ENCODE measurements around the gene FRK.
"Not testable (repeated sequence)": the region's sequence is repeated elsewhere in the genome, so short reads cannot be mapped to it uniquely, and the experiment has no call there.

FRK gene

GRCh38 chr6:116051244-116051643, 9.4 kb downstream of the FRK start:
- H3K4me3 ChIP-seq (ENCODE audit: low read depth, low read length): no peak overlapping the region
- no peak for TF ChIP-seq CTCF (IDR thresholded peaks at IDR 0.05; ENCODE audit: low read depth, low read length, missing control alignments)
- in situ Hi-C loops (cut with HindIII; ENCODE audit: low pct_ligation_motif_present, low sequenced_read_pairs): no loop called here
- no peaks in the 10 kb centered on the region for H3K27me3 ChIP-seq (replicated peaks)
- no peak for DNase-seq
- H3K27ac ChIP-seq: no peak overlapping the region
- H3K36me3 ChIP-seq (replicated peaks): no peaks in the 10 kb centered on the region

- in situ Hi-C loops (cut with HindIII; ENCODE audit: low pct_ligation_motif_present, low sequenced_read_pairs): no loop called here
These were observed 10.0 kb downstream of the FRK start for GRCh38 chr6:116050737-116051136.

DNA sequence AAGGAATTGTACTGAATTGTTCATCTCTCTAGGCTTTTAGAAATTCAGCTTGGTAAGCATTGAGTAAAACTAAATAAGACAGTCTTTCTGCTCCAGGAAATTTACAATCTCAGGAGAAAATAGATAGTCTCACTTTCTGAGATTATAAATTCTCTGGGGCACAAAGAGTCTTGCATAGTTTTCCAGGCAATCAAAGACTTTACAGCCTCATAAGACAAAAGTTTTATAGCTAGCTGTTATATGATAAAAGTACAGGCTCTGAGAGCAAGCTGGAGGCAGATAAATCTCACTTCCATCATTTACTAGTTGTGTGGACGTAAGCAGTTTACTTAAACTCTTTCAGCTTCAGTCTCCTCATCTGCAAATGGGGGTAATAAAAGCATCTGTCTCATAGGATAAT, 11.4 kb downstream of the FRK start:
- Histone ChIP-seq H3K27ac (no peak overlapping the region), H3K36me3 (replicated peaks) (no peaks in the 10 kb centered on the region), H3K4me3 (ENCODE audit: low read depth, low read length) (no peak overlapping the region), H3K27me3 (replicated peaks) (no peaks in the 10 kb centered on the region)
- no peak for TF ChIP-seq CTCF (IDR thresholded peaks at IDR 0.05; ENCODE audit: low read depth, low read length, missing control alignments)
- in situ Hi-C loops (cut with HindIII; ENCODE audit: low pct_ligation_motif_present, low sequenced_read_pairs): no loop called here
- no peak for DNase-seq

More at GRCh38 chr6:116050737-116051136, 10.0 kb downstream of the FRK start:
- Histone ChIP-seq H3K36me3 (replicated peaks) (no peaks in the 10 kb centered on the region), H3K4me3 (ENCODE audit: low read depth, low read length) (no peak overlapping the region), H3K27ac (no peak overlapping the region), H3K27me3 (replicated peaks) (no peaks in the 10 kb centered on the region)
- no peak for DNase-seq
- no peak for TF ChIP-seq CTCF (IDR thresholded peaks at IDR 0.05; ENCODE audit: low read depth, low read length, missing control alignments)

DNA sequence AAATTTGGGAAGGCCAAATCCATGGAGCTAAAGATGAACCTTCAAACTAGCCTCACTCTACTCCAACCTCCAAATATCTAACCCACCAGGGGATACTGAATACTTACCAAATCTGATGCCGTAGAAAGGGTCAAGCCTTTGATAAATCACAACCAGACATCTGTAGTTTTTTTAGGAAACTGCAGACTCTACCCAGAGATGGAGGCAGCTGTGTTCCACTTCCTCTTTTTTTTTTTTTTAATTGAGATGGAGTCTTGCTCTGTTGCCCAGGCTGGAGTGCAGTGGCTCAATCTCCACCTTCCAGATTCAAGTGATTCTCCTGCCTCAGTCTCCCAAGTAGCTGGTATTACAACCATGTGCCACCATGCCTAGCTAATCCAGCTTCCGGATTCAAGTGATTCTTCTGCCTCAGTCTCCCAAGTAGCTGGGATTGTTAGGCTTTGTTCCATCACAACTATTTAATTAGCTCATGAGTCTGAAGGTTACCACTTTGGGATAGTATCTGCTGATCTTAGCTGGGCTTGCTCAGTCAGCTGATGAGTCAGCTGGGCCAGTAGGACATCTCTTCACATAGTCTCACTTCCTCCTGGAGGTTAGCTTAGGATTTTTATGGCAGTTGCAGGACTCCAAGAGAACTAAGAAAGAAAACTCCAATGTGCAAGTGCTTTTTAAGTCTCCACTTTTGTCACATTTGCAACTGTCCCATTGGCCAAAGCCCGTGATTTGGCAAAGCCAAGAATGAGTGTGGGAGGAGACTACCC, 13.3 kb downstream of the FRK start:
- no peaks in the 10 kb centered on the region for H3K36me3 ChIP-seq (replicated peaks)
- DNase-seq: peak; percentile 16
- no peaks in the 10 kb centered on the region for H3K27me3 ChIP-seq (replicated peaks)
- TF ChIP-seq CTCF (IDR thresholded peaks at IDR 0.05; ENCODE audit: low read depth, low read length, missing control alignments): no peak
- H3K27ac ChIP-seq: no peak overlapping the region
- no peak overlapping the region for H3K4me3 ChIP-seq (ENCODE audit: low read depth, low read length)
- in situ Hi-C loops (cut with HindIII; ENCODE audit: low pct_ligation_motif_present, low sequenced_read_pairs): no loop called here

DNA sequence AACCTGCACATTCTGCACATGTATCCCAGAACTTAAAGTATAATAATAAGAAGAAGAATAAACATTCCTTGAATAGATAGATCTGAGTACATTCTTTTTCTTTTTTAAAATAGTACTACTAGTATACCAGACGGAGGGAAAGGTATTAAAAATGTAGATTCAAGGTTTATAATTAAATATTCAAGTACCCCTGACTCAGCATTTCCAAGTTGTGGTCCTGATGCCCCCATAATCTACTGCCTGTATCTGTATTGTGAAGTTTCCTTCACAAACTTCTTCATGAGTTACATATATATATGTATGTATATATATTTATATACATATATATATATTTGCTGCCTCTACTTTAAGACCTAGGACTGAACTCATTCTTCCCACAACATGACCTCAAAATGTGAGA, 14.0 kb downstream of the FRK start:
- in situ Hi-C loops (cut with HindIII; ENCODE audit: low pct_ligation_motif_present, low sequenced_read_pairs): no loop called here
- no peaks in the 10 kb centered on the region for H3K36me3 ChIP-seq (replicated peaks)
- H3K27me3 ChIP-seq (replicated peaks): no peaks in the 10 kb centered on the region
- no peak for TF ChIP-seq CTCF (IDR thresholded peaks at IDR 0.05; ENCODE audit: low read depth, low read length, missing control alignments)
- no peak overlapping the region for H3K4me3 ChIP-seq (ENCODE audit: low read depth, low read length)
- DNase-seq: no peak
- no peak overlapping the region for H3K27ac ChIP-seq

- H3K27me3 ChIP-seq (replicated peaks); DNase-seq; in situ Hi-C loops (cut with HindIII; ENCODE audit: low pct_ligation_motif_present, low sequenced_read_pairs); H3K36me3 ChIP-seq (replicated peaks); H3K4me3 ChIP-seq (ENCODE audit: low read depth, low read length); H3K27ac ChIP-seq: not testable (repeated sequence)
These were observed 14.4 kb downstream of the FRK start for GRCh38 chr6:116046272-116046671.

Measured in brain microvascular endothelial cell (primary cell).